Activated T-cell treated with anti-CD3 and anti-CD28 coated beads, Interleukin-2, amount 50 U/mL, for 1 hour (primary cell): ENCODE measurements around the gene CTSD.

Experiments
- DNase-seq: peaks from one replicate; pipeline ENCODE4 v3.0.0-alpha.2; 2020

CTSD gene

DNA sequence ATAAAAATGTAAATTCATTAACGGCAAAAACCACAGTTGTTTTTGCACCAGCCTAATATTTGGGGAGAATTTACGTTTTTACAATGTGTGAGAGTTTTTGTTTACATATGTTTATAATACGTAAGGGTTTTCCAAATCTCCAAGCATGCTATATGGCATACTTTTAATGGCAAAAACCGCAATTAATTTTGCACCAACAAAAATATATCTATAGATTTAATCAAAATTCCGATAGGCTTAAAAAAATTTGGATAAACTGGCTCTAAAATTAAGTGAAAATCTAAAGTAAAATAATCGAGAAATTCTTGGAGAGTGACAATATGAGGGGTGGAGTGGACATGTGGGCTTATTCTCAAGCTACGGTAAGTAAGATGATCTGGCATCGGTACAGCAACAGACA is 43.9 kb downstream of the CTSD start:
- DNase-seq = no peak

DNA sequence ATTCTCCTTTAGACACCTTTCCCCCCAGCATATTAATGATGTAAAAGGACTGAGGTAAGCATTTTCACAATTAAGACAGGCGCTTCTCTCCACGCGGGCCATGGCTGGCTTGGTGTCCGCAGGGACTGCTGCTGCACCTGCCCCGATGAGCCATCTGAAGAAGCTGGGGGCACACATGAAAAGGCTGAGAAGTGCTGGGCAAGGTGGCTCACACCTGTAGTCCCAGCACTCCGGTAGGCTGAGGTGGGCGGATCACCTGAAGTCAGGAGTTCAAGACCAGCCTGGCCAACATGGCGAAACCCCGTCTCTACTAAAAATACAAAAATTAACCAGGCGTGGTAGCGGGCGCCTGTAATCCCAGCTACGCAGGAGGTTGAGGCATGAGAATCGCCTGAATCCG is 45.4 kb downstream of the CTSD start:
- DNase-seq = no peak

GRCh38 chr11:1717745-1718144 is 46.0 kb downstream of the CTSD start:
- DNase-seq = no peak

DNA sequence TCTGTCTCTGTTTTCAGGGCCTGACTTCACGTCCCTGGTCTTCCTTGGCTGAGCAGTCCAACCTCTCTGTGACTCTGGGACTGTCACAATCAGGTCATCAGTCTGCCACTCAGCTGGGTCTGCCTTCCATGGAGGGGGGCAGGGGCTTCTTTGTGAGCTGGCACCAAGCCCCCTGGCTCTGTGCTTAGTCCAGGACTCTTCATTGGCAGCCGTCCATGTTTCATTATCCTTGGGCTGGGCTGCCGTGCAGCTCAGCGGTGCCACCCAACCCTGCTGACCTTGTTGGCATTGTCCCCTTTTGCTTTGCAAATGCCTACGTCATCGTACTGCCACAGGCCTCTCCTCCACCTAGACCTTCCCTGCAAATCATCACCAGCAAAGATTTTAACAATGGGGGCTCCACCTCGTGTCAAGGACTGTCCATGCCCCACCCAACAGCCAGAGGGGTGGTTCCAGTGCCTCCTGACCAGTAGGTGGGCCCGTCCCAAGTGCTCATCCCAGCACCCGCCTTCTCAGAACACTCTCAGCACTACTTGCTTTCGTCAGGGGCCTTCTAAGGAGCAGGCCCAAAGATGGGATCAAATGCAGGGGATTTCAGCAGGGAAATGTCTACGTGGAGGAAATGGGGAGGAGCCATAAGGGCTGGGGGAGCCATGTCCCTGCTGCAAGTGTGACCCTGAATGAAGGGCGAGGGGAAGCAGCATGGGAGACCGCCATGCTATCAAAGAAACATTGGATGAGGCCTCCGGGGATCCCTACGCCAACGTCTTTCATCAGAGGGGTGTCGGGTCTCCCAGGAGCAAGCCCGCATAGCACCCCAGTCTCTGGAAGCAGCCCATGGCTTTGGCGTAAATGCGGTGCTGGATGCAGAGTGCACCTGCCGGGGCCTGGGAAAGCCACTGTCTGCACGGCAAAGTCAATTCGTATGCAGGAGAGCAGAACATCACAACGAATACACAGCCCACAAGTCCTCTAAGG is 48.5 kb downstream of the CTSD start:
- DNase-seq = no peak

GRCh38 chr11:1708716-1709115 is 55.0 kb downstream of the CTSD start:
- DNase-seq = no peak

GRCh38 chr11:1707751-1708150 is 56.0 kb downstream of the CTSD start:
- DNase-seq = no peak

DNA sequence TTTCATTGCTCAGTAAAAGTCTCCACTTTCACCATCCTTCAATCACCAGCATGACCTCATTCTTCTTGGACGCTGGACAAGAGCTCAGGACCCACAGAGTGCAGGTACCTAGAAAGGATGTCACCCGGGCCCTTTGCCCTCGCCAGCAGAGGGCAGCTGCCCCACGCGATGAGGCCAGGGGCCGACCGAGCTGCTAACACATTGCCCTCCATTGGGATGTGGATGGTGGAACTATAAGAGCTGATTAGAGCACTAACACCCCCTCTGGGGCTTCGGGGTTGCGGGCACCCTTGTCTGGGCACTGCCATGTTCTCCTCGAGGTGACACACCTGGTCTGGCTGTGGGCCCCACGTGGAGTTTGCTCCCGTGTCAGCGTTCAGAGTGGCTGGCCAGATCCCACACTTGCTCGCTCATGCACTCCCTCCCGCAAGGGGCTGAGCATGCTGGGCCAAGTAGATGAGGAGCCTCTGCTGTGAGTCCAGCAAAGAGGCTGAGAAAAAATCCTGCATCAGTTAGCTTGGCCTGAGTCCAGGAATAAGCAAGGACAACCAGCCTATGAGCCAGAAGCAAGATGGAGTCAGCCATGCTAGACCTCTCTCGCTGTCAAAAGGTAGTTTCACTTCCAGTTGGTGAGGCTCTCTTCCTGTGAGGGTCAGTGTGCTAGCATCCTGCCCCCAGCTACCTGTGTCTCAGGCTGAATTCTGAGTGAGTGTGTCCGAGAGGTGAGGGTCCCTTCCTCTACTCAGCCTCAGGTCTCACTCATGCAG is 56.9 kb downstream of the CTSD start:
- DNase-seq = peak; percentile 33

GRCh38 chr11:1705126-1706052 is 58.3 kb downstream of the CTSD start:
- DNase-seq = no peak

DNA sequence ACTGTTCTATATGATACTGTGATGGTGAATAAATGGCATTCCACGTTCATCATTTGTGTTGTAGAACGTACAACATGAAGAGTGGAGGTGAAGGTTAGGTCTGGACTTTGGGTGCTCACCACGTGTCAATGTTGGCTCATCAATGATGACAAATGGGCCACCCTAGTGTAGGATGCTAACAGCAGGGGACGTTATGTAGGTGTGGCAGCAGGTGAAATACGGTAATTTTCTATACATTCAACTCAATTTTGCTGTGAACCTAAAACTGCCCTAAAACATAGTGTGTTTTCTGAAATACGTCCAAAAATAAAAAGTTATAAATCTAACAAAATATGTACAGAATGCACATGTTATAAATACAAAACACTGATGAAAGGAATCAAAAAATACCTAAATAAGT is 60.6 kb downstream of the CTSD start:
- DNase-seq = no peak
